Activated naive CD4-positive, alpha-beta T cell treated with Interleukin-2 at 50 U/mL for 16 hours (primary cell): Measurements from ENCODE around the gene CCDC68.

ENCODE experiments used
- DNase-seq: peaks from one replicate; pipeline ENCODE4 v3.0.0-alpha.2; 2020

Gene CCDC68

DNA sequence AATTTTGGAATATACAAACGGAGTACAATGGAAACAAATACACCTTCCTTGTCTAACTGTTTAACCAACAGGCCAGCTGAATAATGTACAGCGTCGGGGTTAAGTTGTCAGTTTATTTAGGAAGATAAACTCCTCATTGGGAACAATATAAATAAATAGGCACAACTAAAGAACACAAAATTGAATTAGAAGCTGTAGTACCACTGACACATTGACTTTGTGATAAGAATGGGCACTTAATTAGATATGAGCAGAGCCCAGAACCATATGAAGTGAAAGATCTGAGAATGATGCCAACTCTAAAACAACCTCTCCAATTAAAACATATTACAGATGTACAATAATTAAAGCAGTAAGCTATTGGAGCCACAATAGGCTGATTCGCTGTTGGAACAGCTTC, 44.4 kb downstream of the CCDC68 start:
- DNase-seq, result no peak

DNA sequence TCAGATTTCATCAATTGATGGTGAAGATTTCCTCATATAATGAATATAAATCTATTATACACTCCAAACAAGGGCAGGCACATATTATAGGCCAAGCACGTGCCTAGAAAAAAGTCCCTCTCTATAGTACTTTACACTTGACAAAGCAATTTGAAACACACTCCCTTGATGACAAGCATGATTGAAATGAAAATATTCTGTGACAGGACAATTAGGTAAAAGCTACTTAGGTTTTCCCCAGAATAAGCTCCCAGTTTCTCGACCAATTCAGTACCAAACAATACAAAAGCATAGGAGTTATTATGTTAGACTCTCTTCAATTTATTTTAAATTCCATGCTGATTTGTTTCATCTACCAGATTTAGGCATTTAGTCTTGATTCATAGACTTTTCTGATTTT, 47.7 kb downstream of the CCDC68 start:
- DNase-seq, result no peak

DNA sequence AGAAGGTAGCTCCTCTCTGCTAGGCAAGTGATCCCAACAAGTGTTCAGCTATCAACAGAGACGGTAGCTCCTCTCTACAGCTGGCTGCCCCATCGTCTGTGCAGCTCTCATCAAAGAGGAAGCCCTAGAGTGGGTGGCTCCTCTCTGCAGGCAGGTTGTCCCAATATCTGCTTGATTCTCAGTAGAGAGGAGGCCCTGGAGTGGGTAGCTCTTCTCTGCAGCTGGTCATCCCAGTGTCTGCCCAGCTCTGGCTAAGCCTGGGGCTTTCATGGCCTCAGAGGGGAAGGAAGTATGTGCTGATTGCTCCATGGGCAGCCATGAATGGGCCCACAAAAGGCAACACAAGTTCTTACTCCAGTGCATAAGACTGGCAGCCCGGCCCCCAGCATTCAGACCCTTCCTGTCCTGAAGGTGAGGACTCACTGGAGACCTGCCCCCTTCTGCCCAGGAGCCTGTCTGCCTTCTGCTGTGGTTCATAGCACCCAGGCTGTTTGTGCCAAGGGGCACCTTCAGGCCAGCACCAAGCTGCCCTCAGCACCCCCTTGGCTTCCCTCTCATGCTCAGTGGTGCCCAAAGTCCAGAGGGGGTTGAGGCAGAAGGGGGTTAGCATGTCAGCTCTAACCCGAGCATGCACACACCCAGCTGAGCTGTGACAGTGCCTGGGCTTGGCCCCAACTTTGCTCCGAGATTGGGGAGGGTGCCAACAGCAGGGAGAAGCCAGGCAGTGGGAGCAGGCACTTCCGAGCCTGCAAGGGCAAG, 48.9 kb downstream of the CCDC68 start:
- no peak for DNase-seq

DNA sequence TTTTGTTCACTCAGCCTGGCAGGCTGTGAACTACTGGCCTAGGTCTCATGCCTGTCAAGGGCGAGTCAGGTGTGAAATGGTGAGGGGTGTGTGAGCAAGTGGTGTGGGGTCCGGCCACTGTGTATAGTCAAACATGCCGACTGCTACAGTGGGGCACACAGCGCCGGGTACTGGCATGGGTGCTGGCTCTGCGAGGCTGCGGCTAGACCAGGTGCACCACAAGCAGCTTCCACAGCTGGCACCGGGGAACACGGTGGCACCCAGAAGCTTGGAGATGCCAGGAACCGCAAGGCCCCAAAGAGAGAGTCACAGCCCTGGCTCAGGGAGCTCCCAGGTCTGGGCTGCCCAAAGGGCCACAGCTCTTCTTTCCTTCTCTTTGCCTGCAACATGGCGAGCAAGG, 49.7 kb downstream of the CCDC68 start:
- no peak for DNase-seq

DNA sequence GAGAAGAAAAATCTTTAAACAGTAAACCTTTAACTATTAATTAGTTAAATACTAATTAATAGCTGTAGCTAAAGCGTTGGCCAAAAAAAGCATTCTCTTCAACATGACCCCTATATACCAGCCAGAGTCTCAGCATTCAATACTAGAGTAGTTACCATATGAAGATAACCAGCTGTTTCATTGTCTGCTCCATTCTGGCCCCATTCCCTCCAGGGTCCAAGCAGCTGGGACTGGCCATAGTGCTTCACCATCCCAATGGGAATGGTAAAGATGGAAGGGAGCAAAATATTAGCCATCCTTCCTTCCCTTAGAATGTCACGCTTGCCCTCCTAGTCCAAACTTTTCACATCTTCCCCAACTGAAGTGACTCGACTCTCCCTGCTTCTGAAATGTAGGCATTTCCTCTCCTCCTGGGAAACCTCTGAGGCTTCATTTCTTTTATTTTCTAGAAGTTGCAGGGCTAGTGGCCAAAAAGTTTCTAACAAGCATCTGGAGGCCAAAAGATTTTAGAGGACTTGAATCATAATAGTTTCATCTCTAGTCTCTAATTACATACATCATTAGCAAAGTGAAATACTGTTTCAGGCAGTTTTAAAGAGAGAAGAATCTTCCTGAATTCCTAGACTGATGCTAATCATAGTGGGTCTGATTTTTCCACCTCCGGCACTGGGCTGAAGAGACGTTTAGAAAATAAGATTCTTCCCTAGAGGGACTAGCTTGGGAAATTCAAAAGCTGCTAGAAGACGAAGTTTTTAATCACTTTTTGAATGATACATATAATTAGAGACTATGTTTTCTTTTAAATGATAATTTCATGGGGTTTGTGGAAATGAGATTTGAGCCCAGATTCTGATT, 52.7 kb downstream of the CCDC68 start:
- no peak for DNase-seq

DNA sequence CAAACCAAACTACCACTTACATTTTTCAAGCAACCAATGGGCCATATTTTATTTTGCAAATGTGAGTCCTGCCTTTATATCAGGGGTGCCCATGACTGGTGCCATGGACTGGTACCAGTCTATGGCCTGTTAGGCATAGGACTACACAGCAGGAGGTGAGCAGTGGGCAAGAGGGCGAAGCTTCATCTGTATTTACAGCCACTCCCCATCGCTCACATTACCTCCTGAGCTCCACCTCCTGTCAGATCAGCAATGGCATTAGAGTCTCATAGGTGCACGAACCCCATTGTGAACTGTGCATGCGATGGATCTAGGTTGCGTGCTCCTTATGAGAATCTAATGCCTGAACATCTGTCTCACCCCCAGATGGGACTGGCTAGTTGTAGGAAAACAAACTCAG, 53.6 kb downstream of the CCDC68 start:
- no peak for DNase-seq

DNA sequence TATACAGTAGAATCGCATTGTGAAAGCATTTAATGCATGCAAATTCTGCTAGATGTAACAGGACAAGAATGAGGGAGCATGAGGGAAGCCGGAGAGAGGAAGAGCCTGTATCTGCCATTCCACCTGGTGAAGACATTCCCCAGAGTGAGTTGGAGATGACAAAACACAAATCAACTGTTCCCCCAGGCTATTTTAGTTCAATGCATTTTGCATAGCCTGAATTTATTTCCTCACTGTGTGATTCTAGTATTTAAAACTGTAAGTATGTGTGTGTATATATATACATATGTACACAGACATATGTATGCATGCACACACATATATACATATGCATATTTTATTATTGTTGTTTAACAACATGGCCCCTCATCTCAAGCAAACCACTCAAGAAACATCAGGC, 54.7 kb downstream of the CCDC68 start:
- DNase-seq, result no peak

DNA sequence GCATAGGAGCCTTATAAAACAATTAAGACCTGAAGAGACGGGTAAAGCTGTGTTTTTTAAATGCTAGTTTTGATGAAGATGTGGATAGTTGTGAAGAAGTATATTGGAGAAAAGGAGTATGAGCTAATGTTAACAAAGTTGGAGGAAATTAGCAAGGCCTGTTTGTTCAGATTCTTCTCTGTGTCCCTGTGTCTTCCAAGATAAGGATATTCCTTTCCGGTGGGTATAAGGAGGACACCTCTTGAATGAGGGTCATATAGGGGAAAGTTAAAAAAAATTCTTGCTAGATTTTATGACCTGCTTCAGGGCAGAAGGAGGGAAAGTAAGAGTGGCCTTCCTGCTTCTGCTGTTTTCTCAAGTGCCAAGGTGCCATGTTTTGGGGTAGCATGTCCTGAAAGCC, 59.0 kb downstream of the CCDC68 start:
- DNase-seq, result no peak

DNA sequence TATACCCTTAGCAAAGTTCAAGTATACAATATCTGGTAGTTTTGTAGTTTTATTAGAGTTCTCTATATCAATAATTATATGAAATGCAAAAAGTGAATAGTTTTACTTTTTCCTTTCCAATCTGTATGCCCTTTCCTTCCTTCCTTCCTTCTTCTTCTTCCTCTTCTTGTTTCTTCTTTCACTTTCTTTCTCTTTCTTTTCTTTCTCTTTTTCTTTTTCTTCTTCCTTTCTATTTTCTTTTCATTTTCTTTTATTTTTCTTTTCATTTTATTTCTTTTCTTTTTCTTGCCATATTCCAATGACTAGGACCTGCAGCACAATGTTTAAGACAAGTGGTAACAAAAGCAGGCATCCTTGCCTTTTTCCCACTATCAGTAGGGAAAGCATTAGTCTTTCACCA, 59.8 kb downstream of the CCDC68 start:
- DNase-seq, result no peak

DNA sequence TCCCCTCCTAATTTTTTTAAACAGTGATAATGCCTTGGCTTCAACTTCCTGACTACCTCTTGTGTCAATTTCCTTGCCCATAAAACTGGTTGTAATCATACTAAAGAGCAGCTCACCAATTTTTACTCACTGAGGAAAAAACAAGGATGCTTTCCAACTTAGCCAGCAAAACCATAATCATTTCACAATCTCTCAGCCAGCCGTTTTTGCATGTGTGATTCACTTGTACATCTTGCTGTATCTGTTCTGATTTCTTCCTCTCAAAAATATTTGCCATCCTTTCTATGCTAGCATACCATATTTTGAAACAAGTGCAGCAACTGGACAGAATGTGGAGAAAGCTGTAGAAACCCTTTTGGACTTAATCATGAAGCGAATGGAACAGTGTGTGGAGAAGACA, 70.3 kb downstream of the CCDC68 start:
- DNase-seq, result no peak

DNA sequence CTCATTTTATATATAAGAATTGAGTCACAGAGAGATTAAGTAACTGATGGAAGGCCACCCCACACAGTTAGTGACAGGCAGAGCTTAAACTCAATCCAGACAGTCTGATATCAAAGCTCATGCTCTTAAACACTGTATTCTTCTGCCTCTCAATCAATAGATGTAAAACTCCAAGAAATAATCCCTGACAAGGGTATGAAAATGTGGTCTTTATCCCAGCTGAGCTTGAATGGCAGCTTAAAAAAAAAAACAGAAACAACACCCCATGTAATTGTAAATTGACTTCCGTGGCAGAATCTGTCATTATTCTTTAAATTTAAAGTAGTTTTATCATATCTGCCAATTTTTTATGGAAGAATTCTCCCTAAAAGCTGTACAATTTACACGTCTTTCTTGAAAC, 70.9 kb downstream of the CCDC68 start:
- DNase-seq, result no peak

DNA sequence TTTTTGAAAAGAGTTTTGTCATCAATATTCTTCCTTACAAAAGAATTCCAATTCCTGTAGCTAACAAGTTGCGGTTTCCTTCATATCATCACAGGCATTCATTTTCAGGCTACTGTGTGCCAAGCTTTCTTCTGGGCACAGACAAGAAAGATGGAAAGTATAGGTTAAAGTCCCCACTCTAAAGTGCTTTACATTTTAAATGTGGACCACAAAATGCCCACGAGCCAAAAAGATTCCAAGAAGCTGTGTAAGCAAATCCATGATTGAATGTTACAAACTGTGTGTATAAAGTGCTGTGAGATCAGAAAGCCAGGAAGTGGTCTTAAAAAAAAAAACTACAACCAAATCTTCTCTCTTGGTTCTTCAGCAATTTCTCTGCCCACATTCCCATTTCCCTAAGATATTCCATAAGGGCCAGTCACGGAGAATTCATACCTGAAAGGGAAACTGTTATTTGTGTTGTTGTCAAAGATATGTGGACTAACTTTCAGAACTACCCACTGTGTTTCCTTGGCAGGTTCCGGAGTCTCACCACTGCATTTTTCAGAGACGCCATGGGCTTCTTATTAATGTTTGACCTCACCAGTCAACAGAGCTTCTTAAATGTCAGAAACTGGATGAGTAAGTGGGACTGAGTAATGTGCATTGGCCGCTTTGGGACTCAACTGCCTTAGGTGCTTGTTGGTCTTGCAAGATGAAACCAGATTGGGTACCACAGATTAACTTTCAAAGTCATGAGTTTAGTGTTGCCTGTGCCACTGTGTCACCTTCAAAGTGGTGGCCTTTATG, 75.3 kb downstream of the CCDC68 start:
- DNase-seq, result no peak

DNA sequence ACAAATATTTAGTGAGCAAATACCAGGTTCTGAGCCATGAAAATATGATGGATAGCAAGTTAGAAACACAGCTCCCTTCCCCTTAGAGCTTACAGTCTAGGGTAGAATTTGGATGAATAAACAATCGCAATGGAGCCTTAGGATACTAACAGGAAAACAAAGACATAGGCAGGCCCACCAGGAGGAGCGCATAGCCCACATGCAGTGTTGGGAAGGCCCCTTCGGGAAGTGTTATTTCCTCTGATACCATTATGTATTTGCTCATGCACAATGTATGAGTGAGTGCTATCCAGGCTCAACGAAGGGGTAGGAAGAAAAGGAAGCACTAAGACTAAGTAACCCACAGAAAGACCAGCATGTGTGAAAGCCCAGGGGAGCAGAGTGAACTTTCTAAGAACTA, 76.9 kb downstream of the CCDC68 start:
- no peak for DNase-seq

DNA sequence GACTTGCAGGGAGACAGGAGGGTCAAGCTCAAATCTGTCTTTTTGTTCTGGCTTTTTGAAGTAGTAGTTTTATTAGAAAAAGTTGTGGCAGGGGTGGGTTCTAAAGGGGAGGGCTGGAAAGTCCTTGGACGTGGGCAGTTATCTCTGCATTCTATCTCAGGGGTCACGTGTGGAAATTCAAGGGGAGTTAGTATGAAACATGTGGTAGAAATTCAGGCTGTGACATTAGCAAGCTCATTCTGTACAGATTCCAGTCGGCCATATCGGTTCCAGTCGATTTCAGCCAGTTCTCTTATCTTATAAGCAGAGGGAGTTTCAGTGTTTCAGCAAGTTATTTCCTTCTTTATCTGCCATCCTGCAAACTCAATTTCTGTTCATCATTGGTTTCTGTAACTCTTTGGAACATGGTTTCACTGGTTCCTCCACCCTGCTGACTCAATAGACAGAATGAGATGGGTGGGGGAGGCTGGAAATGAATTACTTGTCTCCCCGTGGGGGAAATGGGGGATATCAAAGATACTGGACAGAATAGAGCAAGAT, 78.0 kb downstream of the CCDC68 start:
- no peak for DNase-seq

DNA sequence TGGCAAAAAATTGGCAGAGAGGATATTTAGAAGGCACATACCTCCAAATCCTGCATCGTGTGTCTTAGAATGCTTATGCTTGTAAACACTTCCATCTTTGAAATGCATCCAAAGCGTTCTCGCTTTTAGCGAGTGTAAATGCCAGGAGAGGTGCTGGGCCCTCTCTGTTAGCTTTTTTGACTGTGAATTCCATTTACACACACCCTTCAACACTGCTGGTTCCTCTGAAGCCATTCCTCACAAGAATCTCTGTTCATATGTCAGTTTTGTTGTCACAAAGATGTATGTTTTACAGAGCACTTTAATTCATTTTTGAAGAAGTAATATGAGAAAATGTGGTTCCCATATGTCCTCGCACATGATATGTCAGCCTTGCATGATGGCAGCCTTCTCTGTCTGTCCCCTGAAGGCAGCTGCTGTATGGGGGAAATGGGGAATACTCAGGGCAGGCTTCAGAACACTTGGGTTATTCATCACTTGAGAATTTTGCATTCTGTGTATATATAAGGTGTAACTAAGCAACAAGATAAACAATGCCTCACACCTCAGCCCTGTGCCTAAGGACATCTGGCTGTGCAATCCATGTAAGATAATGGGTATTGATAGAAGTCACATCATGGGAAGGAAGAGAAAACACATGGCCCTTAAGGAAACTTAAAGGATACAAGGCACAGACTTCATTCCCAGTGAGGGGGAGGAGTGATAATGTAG, 78.7 kb downstream of the CCDC68 start:
- no peak for DNase-seq

DNA sequence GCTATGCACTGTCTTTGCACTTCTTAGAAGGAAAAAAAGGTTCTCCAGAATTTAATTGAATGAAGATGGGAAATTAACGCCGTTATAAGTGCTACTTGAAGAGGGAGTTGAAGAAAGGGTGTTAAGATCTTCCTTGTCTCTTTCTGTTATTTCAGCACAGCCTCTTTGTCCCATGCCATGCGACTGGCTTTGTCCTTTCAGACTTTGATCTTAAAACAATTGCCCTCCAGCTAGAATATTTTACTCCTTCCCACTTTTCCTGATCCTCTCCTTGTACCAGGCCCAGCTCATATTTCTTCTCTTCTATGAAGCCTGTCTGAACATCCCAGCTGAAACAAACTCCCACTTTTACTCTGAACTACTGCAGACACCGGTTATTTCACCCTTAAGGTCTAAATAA, 79.6 kb downstream of the CCDC68 start:
- no peak for DNase-seq

DNA sequence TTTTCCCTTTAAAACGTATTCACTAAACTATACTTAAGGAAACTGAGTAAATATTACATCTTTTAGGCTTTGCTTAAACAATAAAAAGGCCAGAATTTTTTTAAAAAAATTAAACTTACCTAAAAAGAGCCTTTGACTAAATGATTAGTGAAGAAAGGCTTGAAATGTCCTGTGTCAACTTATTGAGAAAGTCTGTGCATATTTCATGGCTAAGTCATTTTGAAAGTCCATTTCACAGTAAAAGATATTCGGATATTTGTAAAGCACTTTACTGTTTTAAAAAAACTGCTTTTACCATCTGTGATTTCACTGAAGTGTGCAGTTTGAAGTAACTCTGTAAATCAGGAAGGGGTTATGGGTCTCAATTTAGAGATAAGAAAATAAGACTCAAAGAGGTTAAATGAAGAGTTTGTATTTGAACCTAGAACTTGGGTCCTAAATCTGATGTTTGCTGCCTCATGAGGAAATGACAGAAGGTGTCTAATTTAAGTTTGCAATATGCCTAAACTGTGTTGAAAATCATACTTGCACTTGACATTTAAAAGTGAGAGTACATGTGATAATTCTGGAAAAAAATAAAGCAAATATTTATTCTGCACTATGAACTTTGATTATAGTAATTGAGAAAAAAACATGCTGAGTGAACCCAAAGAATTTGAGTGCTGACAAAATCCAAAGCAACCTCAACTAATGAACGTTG, 80.5 kb downstream of the CCDC68 start:
- DNase-seq, result no peak

DNA sequence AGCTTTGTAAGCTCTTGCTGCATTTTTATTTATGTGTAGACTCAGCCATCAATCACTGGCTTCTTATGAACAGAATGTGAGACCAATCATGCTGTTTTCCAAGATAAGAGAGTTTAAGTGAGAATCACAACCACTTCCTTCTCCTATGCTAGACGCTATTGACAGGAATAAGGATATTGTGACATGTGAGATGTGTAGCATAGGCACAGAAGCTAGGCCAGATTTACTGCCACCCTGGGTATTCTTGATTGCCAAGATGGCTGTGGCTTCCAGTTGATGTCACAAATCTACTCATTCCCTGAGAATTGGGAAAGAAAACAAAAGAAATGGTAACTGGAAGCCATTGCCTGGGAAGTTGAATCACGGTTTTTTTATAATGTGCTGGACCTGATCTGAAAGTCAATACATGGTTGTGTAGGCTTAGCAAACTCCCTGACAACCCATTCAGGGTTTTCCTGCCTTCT, 81.1 kb downstream of the CCDC68 start:
- DNase-seq, result no peak

DNA sequence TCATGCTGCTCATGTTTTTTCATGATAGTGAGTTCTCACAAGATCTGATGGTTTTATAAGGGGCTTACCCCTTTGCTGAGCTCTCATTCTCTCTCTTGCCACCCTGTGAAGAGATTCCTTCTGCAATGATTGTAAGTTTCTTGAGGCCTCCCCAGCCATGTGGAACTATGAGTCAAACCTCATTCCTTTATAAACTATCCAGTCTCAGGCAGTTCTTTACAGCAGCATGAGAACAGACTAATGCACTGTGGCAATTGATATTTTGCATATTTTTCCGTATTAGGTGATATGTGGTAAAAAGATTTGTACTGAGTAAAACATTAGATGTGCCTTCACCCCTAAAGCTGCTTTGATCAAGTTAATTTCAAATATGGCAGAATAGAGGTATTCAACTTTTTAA, 82.2 kb downstream of the CCDC68 start:
- DNase-seq, result no peak

DNA sequence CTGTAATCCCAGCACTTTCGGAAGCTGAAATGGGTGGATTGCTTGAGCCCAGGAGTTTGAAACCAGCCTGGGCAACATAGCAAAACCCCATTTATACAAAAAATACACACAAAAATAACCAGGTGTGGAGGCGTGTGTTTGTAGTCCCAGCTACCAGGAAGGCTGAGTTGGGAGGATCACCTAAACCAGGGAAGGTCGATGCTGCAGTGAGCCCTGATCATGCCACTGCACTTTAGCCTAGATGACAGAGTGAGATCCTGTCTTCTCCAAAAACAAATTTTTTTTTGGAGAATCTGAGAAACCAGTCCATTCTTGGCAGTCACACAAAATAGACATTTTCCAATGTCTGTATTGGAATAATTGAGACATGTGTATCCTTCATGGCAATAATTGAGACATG, 84.2 kb downstream of the CCDC68 start:
- no peak for DNase-seq

DNA sequence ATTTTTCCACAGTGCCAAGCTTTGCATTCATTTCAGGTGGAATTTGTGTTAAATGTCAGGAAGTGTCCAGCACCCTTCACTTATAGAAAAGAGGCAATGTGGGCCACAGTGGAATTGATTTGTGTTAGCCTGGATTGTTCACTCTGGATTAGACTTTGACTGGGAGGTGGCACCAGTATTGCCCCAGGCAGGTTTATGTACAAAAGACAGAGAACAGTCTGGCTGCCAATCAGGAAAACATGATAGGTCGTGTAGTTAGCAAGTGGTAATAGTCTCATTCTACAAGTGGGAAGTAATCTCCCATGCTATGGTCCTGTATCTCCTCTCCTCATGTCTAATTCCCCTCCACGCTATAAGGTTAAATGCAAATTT, 85.4 kb downstream of the CCDC68 start:
- no peak for DNase-seq

DNA sequence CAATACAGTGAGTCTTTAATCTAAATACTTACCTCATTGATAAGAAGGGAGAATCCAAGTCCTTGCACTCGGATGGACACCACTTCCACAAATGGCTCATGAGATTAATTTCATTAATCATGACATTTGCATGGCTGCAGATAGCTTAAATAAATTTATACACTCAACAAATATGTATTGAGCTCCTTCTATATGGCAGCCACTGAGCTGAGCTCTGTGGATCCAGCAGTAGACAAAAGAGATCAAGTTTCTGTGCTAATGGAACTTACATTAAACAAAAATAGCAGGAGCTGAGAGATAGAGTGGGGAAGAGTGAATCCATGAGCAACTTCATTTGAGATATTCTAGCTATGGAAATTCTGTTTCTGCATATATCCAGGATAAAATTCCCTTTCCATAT, 86.6 kb downstream of the CCDC68 start:
- DNase-seq, result no peak
